Sigmoid colon (tissue), 7 donors: ENCODE data around the gene TCP11L2. TPM values are rescaled to one million over a fixed set of nuclear protein-coding genes. Genes with fewer than 3 reads are reported as not detected.

Experiments used
- DNase-seq: peaks from one replicate; pipeline ENCODE4 v3.0.0-alpha.2; 2019
- H3K27ac ChIP-seq, 4 donors: fragments of 200-600 bp; sonication (generic); one replicate each; pipeline ENCODE4 v1.5.1; 2016 to 2019; ENCODE audit warnings: mild to moderate bottlenecking in 1 of 4
- H3K27me3 ChIP-seq, 3 donors: fragments of 200-600 bp; sonication (generic); one replicate each; pipeline ENCODE4 v1.5.1; 2019; ENCODE audit warnings: mild to moderate bottlenecking in 1 of 3
- H3K36me3 ChIP-seq, 4 donors: fragments of 200-600 bp; sonication (generic); one replicate each; pipeline ENCODE4 v1.5.1; 2016 to 2019
- H3K4me1 ChIP-seq, 4 donors: fragments of 200-600 bp; sonication (generic); one replicate each; pipeline ENCODE4 v1.5.1; 2017 to 2019
- H3K4me3 ChIP-seq, 4 donors: fragments of 200-600 bp; sonication (generic); one replicate each; pipeline ENCODE4 v1.5.1; 2017 to 2019; ENCODE audit warnings: mild to moderate bottlenecking in 2 of 4, moderate library complexity in 1 of 4
- H3K9me3 ChIP-seq, 4 donors: fragments of 200-600 bp in 3 of 4; sonication (generic) in 3 of 4; one replicate each; pipeline versions ENCODE4 v1.5.1 to v1.6.1; 2013 to 2019
- CTCF ChIP-seq, 4 experiments: fragments of 450-650 bp in 3 of 4; fragments of 200-600 bp in 1 of 4; IDR thresholded peaks; one replicate each; pipeline ENCODE4 v1.5.1; 2016 to 2019; ENCODE audit warnings: antibody characterized with exemption in 4 of 4, mild to moderate bottlenecking in 3 of 4, moderate library complexity in 2 of 4
- EP300 ChIP-seq, 4 donors: sonication (generic); formaldehyde crosslinking; IDR thresholded peaks; one replicate each; pipeline ENCODE4 v1.6.1; 2017; ENCODE audit warnings: antibody characterized with exemption in 4 of 4
- POLR2A ChIP-seq, 2 donors: fragments of 450-650 bp; IDR thresholded peaks; one replicate each; pipeline ENCODE4 v1.6.1; 2016; ENCODE audit warnings: antibody characterized with exemption in 2 of 2, mild to moderate bottlenecking in 2 of 2, moderate library complexity in 2 of 2
- POLR2AphosphoS5 ChIP-seq, 4 donors: sonication (generic); formaldehyde crosslinking; IDR thresholded peaks; one replicate each; pipeline ENCODE4 v1.6.1; 2017; ENCODE audit warnings: antibody characterized with exemption in 4 of 4
- WGBS, 2 donors: extraction: QIAGEN DNeasy Blood & Tissue Kit; methylation state at CpG; one replicate each; pipeline ENCODE4 v1.1.7; 2013; 5-methylcytosine and 5-hydroxymethylcytosine counted together
- intact Hi-C: fragments of 100-400 bp; cut with DNase I; formaldehyde crosslinking; loops from one replicate; pipeline ENCODE4 v1.15.1; 2023
- polyA plus RNA-seq, 3 donors: library from polyadenylated mRNA; stranded (reverse); fragments of 200-250 nt; gene quantifications; one replicate each; pipeline ENCODE4 v1.2.3, GENCODE V29; 2013
- total RNA-seq, 4 donors: library from RNA; depleted of rRNA; stranded (reverse); fragments of >200 nt; gene quantifications; one replicate each; pipeline ENCODE4 v1.1.0, GENCODE V29; 2016
- donor health status: healthy with polysubstance abuse.
- donor health status: Bipolar disorder and iron deficiency.
- donor health status: healthy.

Gene TCP11L2
- total and polyA plus RNA-seq, 7 donors: 3.0 to 53.5 (median 38.4) TPM

GRCh38 chr12:106291342-106291741 is 11.2 kb upstream of the TCP11L2 start:
- TF ChIP-seq POLR2AphosphoS5 (IDR thresholded peaks at IDR 0.05) (no peak), CTCF (IDR thresholded peaks at IDR 0.05) (no peak), EP300 (IDR thresholded peaks at IDR 0.05) (no peak), POLR2A (IDR thresholded peaks at IDR 0.05) (no peak)
- H3K36me3 ChIP-seq: no peaks in the 10 kb centered on the region
- intact Hi-C loops: no loop called here
- H3K27me3 ChIP-seq: no peaks in the 10 kb centered on the region
- H3K4me1 ChIP-seq: peaks cover 0 to 4% (median 2%) of the 10 kb centered on the region in 4 donors
- no peaks in the 10 kb centered on the region for H3K9me3 ChIP-seq
- DNase-seq: no peak
- no peak overlapping the region for H3K4me3 ChIP-seq
- H3K27ac ChIP-seq: no peak overlapping the region
- 18 to 65% methylated on average over 5 of the region's 5 CpGs for WGBS, 2 donors

- H3K4me3 ChIP-seq: no peak overlapping the region
- DNase-seq: no peak
- H3K4me1 ChIP-seq: peaks cover 0 to 7% (median 2%) of the 10 kb centered on the region in 4 donors
- H3K27ac ChIP-seq: no peak overlapping the region
- no peaks in the 10 kb centered on the region for H3K27me3 ChIP-seq
- no peaks in the 10 kb centered on the region for H3K9me3 ChIP-seq
- TF ChIP-seq POLR2AphosphoS5 (IDR thresholded peaks at IDR 0.05) (no peak), POLR2A (IDR thresholded peaks at IDR 0.05) (no peak)
- intact Hi-C loops: no loop called here
- H3K36me3 ChIP-seq: no peaks in the 10 kb centered on the region
- WGBS, 2 donors: 92 to 95% methylated on average over 5 of the region's 5 CpGs
Observed at GRCh38 chr12:106292339-106292738, 10.2 kb upstream of the TCP11L2 start.

- H3K36me3 ChIP-seq: no peaks in the 10 kb centered on the region
- 89 to 92% methylated on average over 8 of the region's 8 CpGs for WGBS, 2 donors
- intact Hi-C loops: no loop called here
- no peaks in the 10 kb centered on the region for H3K27me3 ChIP-seq
- TF ChIP-seq POLR2AphosphoS5 (IDR thresholded peaks at IDR 0.05) (no peak), POLR2A (IDR thresholded peaks at IDR 0.05) (no peak), CTCF (IDR thresholded peaks at IDR 0.05) (no peak), EP300 (IDR thresholded peaks at IDR 0.05) (no peak)
- no peak for DNase-seq
- H3K4me1 ChIP-seq: peaks cover 0 to 12% (median 8%) of the 10 kb centered on the region in 4 donors
- no peaks in the 10 kb centered on the region for H3K9me3 ChIP-seq
- H3K4me3 ChIP-seq: no peak overlapping the region
- peak overlapping the region in 1 of 4 donors; percentile 29 for H3K27ac ChIP-seq
Observed at GRCh38 chr12:106296179-106296877, 6.2 kb upstream of the TCP11L2 start.

GRCh38 chr12:106297075-106297474 is 5.5 kb upstream of the TCP11L2 start:
- Histone ChIP-seq H3K27ac (no peak overlapping the region), H3K4me3 (no peak overlapping the region), H3K27me3 (no peaks in the 10 kb centered on the region), H3K36me3 (no peaks in the 10 kb centered on the region), H3K4me1 (peaks cover 0 to 18% (median 14%) of the 10 kb centered on the region in 4 donors), H3K9me3 (no peaks in the 10 kb centered on the region)
- whole genome bisulfite sequencing, 2 donors: 67 to 83% methylated on average over 3 of the region's 3 CpGs
- intact Hi-C loops: no loop called here
- TF ChIP-seq CTCF (IDR thresholded peaks at IDR 0.05): no peak
- TF ChIP-seq POLR2A (IDR thresholded peaks at IDR 0.05): no peak
- TF ChIP-seq EP300 (IDR thresholded peaks at IDR 0.05): no peak
- TF ChIP-seq POLR2AphosphoS5 (IDR thresholded peaks at IDR 0.05): no peak
- DNase-seq: no peak

- DNase-seq: no peak
- Histone ChIP-seq H3K4me3 (no peak overlapping the region), H3K27me3 (no peaks in the 10 kb centered on the region), H3K36me3 (no peaks in the 10 kb centered on the region), H3K27ac (no peak overlapping the region), H3K9me3 (no peaks in the 10 kb centered on the region), H3K4me1 (peaks cover 0 to 18% (median 14%) of the 10 kb centered on the region in 4 donors)
- intact Hi-C loops: no loop called here
- no peak for TF ChIP-seq POLR2AphosphoS5 (IDR thresholded peaks at IDR 0.05)
- TF ChIP-seq POLR2A (IDR thresholded peaks at IDR 0.05): no peak
- TF ChIP-seq CTCF (IDR thresholded peaks at IDR 0.05): no peak
- TF ChIP-seq EP300 (IDR thresholded peaks at IDR 0.05): no peak
Observed at GRCh38 chr12:106297681-106298080, 4.9 kb upstream of the TCP11L2 start.
